Coronary artery (tissue), 2 donors: ENCODE data around the gene SMOC2.

ENCODE experiments used
- DNase-seq: peaks from one replicate; pipeline ENCODE4 v3.0.0-alpha.2; 2017; ENCODE audit warnings: low spot score
- H3K27ac ChIP-seq, 2 donors: fragments of 200-600 bp; sonication (generic); one replicate each; pipeline ENCODE4 v1.5.1; 2016 to 2019
- H3K4me3 ChIP-seq: fragments of 200-600 bp; sonication (generic); 2 replicates; pipeline ENCODE4 v1.5.1; 2016; ENCODE audit warnings: mild to moderate bottlenecking, moderate library complexity
- CTCF ChIP-seq: fragments of 200-600 bp; sonication (generic); IDR thresholded peaks from one replicate; pipeline ENCODE4 v1.5.1; 2019; ENCODE audit warnings: antibody characterized with exemption

Gene SMOC2

GRCh38 chr6:168542301-168542700 lies 101.3 kb downstream of the SMOC2 start:
- no peak for DNase-seq
- no peak for TF ChIP-seq CTCF
- peak overlapping the region; percentile 35 for H3K4me3 ChIP-seq
- H3K27ac ChIP-seq = peak overlapping the region; percentile 63 to 76

GRCh38 chr6:168545428-168545827 lies 104.4 kb downstream of the SMOC2 start:
- no peak for TF ChIP-seq CTCF
- Histone ChIP-seq H3K27ac (peak overlapping the region; percentile 54 to 86), H3K4me3 (no peak overlapping the region)
- no peak for DNase-seq

- TF ChIP-seq CTCF = no peak
- H3K4me3 ChIP-seq = no peak overlapping the region
- no peak for DNase-seq
- peak overlapping the region; percentile 20 to 70 for H3K27ac ChIP-seq
Measured at GRCh38 chr6:168546151-168546550, 105.2 kb downstream of the SMOC2 start.

- DNase-seq = no peak
- no peak overlapping the region for H3K4me3 ChIP-seq
- no peak for TF ChIP-seq CTCF
- peak overlapping the region; percentile 20 to 70 for H3K27ac ChIP-seq
Measured at GRCh38 chr6:168546730-168547129, 105.7 kb downstream of the SMOC2 start.

- DNase-seq = no peak
- TF ChIP-seq CTCF = no peak
- Histone ChIP-seq H3K27ac (no peak overlapping the region), H3K4me3 (no peak overlapping the region)
Measured at GRCh38 chr6:168550326-168550725, 109.3 kb downstream of the SMOC2 start.

- no peak overlapping the region for H3K4me3 ChIP-seq
- TF ChIP-seq CTCF = no peak
- no peak for DNase-seq
- H3K27ac ChIP-seq = no peak overlapping the region
Measured at GRCh38 chr6:168554472-168554871, 113.5 kb downstream of the SMOC2 start.

- DNase-seq = no peak
- TF ChIP-seq CTCF = no peak
- H3K4me3 ChIP-seq = no peak overlapping the region
- H3K27ac ChIP-seq = no peak overlapping the region
Measured at GRCh38 chr6:168554898-168555617, 114.1 kb downstream of the SMOC2 start.
